ENCODE measurements around the gene AATF. TPM values are rescaled to one million over a fixed set of nuclear protein-coding genes. Genes with fewer than 3 reads are reported as not detected.
A peak's percentile ranks its signal among the peaks of the same experiment; 100 is the strongest.

AATF gene
- polyA plus RNA-seq, 2 of the 4 experiments (the other 2 are of a cell fraction) = 51.9 to 120 TPM

DNA sequence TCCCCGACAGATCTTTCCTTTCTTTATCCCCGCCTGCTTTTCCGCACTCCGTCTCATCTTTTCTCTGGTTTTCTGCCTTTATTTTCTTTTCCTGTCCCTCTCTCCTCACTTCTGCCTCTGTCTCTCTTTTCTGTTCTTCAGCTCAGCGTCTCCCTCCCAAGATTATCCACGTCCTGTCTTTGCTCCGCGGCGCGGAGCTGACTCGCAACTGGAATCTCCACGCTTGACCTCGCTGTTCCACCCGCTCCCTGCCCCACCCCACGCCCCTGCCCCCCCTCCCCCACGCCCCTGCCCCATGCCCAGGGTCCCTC is 16.4 kb upstream of the AATF start:
- no peak for TF ChIP-seq MAZ (IDR thresholded peaks at IDR 0.05; ENCODE audit: borderline replicate concordance, low read depth, low read length)
- TF ChIP-seq HEYL (CRISPR knock-in tag; IDR thresholded peaks at IDR 0.05) = no peak
- no peak for TF ChIP-seq BHLHE40 (IDR thresholded peaks at IDR 0.05; ENCODE audit: low read depth, low read length)
- TF ChIP-seq, protein P1, sequence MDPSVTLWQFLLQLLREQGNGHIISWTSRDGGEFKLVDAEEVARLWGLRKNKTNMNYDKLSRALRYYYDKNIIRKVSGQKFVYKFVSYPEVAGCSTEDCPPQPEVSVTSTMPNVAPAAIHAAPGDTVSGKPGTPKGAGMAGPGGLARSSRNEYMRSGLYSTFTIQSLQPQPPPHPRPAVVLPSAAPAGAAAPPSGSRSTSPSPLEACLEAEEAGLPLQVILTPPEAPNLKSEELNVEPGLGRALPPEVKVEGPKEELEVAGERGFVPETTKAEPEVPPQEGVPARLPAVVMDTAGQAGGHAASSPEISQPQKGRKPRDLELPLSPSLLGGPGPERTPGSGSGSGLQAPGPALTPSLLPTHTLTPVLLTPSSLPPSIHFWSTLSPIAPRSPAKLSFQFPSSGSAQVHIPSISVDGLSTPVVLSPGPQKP (IDR thresholded peaks at IDR 0.05; ENCODE audit: low read depth, low read length) = no peak
- TF ChIP-seq CBX2 (IDR thresholded peaks at IDR 0.05; ENCODE audit: borderline replicate concordance, low read depth) = no peak
- TF ChIP-seq NR3C1 (IDR thresholded peaks at IDR 0.05) = no peak
- TF ChIP-seq JUN (IDR thresholded peaks at IDR 0.05) = no peak
- TF ChIP-seq JUNB (IDR thresholded peaks at IDR 0.05) = no peak
- no peak for TF ChIP-seq KDM5A (IDR thresholded peaks at IDR 0.05)
- ChIA-PET CTCF (interaction anchor here (1.7 to 3.5 kb wide), 2 partner anchors 10 to 115 kb away, joined by 9 to 13 read pairs; no protein-coding TSS in a partner anchor), POLR2A (no interaction called here)
- Histone ChIP-seq H3K4me3 (no peak overlapping the region), H3K27ac (no peak overlapping the region), H3K4me1 (peaks cover 12% of the 10 kb centered on the region), H3K4me2 (no peak overlapping the region), H3K9me3 (no peaks in the 10 kb centered on the region)
- ATAC-seq (no peak), DNase-seq (ENCODE audit: low read depth in 1 of 2, low spot score in 1 of 2) (no peak), FAIRE-seq (no peak)
- WGBS (ENCODE audit: missing lambda C conversion rate) = 88% methylated on average over 14 of the region's 16 CpGs

DNA sequence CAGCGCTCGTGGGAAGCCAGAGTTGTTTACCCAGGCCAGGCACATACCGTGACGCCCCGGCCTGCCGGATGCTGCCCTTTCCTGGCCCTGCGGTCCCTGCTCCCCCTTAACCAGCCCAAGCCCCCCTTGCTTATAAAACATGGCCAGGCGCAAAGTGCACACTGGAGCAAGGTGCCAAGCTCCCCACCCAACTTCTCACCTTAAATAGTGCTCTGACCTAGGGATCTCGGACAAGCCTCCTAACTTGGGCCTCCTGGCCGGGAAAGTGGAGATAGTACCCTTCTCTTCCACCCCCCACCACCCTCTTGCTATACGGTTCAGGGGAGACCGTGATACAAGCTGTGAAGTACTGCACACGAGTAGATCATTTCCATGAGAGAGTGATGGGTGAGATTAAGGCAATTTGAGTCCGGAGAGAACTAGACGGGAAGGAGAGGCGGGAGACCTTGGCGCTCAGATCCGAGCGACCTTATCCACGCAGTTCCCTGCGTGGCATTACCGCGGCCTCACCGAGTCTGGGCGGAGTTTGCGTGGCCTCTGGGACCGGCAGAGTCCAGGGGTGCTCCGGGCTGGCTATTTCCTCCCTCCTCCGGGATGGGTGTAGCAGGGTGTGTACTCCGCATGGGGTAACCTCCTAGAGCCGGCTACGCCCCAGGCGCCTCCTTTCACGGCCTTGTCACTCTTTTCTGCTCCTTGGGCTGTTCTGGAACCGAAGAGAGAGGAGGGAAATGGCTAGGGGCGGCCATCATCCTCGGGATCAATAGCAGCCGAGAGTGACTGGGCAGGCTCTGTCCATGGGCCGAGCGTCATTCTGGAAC is 15.9 kb upstream of the AATF start:
- no peak overlapping the region for H3K4me2 ChIP-seq
- WGBS (ENCODE audit: missing lambda C conversion rate) = 91% methylated on average over 35 of the region's 40 CpGs
- H3K27ac ChIP-seq = no peak overlapping the region
- H3K9me3 ChIP-seq = no peaks in the 10 kb centered on the region
- POLR2A ChIA-PET = interaction anchor here (0.7 kb wide), 1 partner anchor 12 kb away, joined by 3 read pairs; no protein-coding TSS in a partner anchor
- CTCF ChIA-PET = interaction anchor here (1.0 to 3.5 kb wide), 7 partner anchors 9 to 307 kb away, joined by 3 to 13 read pairs (median 6); no protein-coding TSS in a partner anchor
- peaks cover 12% of the 10 kb centered on the region for H3K4me1 ChIP-seq
- DNase-seq (ENCODE audit: low read depth in 1 of 2, low spot score in 1 of 2) = no peak
- no peak for ATAC-seq
- H3K4me3 ChIP-seq = no peak overlapping the region
- TF ChIP-seq EHF (CRISPR knock-in tag; IDR thresholded peaks at IDR 0.05) (no peak), HEYL (CRISPR knock-in tag; IDR thresholded peaks at IDR 0.05) (no peak)
- no peak for FAIRE-seq

DNA sequence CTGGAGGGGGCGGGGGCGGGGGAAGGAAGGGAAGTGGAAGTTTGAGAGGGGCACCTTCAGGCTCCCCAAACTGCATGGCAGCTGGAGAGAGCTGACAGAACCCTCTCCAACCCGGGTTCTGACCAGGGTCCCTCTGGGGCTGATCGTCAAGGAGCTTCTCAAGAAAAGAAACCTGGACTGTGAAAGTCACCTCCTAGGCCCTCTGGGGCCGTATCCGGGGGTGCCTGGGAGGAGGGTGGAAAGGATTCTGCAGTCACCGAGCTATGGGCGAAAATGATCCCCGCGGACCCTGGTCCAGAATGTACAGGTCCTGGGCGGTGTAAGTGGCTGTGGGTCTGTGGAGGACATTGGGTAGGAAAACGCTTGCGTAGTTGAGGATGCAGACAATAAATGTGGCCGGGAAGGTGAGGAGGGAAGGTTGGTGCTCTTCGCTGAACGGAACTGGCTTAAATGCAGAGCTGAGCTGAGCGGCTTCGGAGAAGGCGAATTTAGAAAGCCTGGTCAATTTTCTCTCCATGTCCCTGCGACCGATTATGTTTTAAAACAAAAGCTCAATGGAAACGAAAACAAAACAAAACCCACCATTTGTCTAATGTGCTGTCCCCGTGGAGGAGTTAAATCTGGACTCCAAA is 15.1 kb upstream of the AATF start:
- DNase-seq (ENCODE audit: low read depth in 1 of 2, low spot score in 1 of 2) = no peak
- Histone ChIP-seq H3K9me3 (no peaks in the 10 kb centered on the region), H3K4me3 (no peak overlapping the region; the same call in 2 of the 3 replicates), H3K4me1 (peaks cover 12% of the 10 kb centered on the region), H3K27ac (no peak overlapping the region; a peak in 2 of 6 replicates), H3K4me2 (peak overlapping the region; percentile 98; the same call in 2 of the 3 replicates)
- 89% methylated on average over 21 of the region's 23 CpGs for WGBS (ENCODE audit: missing lambda C conversion rate)
- CTCF ChIA-PET = interaction anchor here (0.9 to 3.5 kb wide), 8 partner anchors 9 to 308 kb away, joined by 3 to 13 read pairs (median 6); no protein-coding TSS in a partner anchor
- TF ChIP-seq ZC3H11A (IDR thresholded peaks at IDR 0.05) (no peak), CEBPB (IDR thresholded peaks at IDR 0.05) (no peak), MAZ (IDR thresholded peaks at IDR 0.05; ENCODE audit: borderline replicate concordance, low read depth, low read length) (no peak), RAD21 (conservative IDR thresholded peaks at IDR 0.05 in 1 of 2, IDR thresholded peaks at IDR 0.05 in 1 of 2) (no peak), HOXA7 (CRISPR knock-in tag; IDR thresholded peaks at IDR 0.05) (no peak), MAFK (IDR thresholded peaks at IDR 0.05; ENCODE audit: partially characterized antibody) (no peak), NFE2L2 (conservative IDR thresholded peaks at IDR 0.05; ENCODE audit: low read length) (no peak), ZSCAN20 (CRISPR knock-in tag; IDR thresholded peaks at IDR 0.05) (no peak)
- TF ChIP-seq, protein P2, sequence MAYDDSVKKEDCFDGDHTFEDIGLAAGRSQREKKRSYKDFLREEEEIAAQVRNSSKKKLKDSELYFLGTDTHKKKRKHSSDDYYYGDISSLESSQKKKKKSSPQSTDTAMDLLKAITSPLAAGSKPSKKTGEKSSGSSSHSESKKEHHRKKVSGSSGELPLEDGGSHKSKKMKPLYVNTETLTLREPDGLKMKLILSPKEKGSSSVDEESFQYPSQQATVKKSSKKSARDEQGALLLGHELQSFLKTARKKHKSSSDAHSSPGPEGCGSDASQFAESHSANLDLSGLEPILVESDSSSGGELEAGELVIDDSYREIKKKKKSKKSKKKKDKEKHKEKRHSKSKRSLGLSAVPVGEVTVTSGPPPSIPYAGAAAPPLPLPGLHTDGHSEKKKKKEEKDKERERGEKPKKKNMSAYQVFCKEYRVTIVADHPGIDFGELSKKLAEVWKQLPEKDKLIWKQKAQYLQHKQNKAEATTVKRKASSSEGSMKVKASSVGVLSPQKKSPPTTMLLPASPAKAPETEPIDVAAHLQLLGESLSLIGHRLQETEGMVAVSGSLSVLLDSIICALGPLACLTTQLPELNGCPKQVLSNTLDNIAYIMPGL (CRISPR knock-in tag; IDR thresholded peaks at IDR 0.05; ENCODE audit: borderline replicate concordance) = no peak
- TF ChIP-seq, protein P1 (IDR thresholded peaks at IDR 0.05; ENCODE audit: low read depth, low read length) = no peak
- TF ChIP-seq, protein P3, sequence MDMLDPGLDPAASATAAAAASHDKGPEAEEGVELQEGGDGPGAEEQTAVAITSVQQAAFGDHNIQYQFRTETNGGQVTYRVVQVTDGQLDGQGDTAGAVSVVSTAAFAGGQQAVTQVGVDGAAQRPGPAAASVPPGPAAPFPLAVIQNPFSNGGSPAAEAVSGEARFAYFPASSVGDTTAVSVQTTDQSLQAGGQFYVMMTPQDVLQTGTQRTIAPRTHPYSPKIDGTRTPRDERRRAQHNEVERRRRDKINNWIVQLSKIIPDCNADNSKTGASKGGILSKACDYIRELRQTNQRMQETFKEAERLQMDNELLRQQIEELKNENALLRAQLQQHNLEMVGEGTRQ (IDR thresholded peaks at IDR 0.05) = no peak
- no peak for FAIRE-seq
- POLR2A ChIA-PET = interaction anchor here (0.7 to 3.2 kb wide), 4 partner anchors 12 to 32 kb away, joined by 3 to 15 read pairs (median 8); partner anchors contain the start of gene AATF
- no peak for ATAC-seq
